Gastroesophageal sphincter (tissue), 3 donors: ENCODE results near the gene CACNA1A.

Source experiments
- POLR2A ChIP-seq, 2 donors: fragments of 450-650 bp; IDR thresholded peaks; one replicate each; pipeline ENCODE4 v1.6.1; 2017; ENCODE audit warnings: antibody characterized with exemption in 2 of 2, mild to moderate bottlenecking in 2 of 2, moderate library complexity in 1 of 2
- POLR2AphosphoS5 ChIP-seq: sonication (generic); formaldehyde crosslinking; IDR thresholded peaks from one replicate; pipeline ENCODE4 v1.6.1; 2017; ENCODE audit warnings: antibody characterized with exemption
- TF ChIP-seq, protein P1 (sequence below), 4 experiments: fragments of 200-600 bp in 2 of 4; fragments of 450-650 bp in 2 of 4; sonication (generic) in 1 of 4; IDR thresholded peaks; one replicate each; pipeline ENCODE4 v1.5.1; 2017 to 2019; ENCODE audit warnings: antibody characterized with exemption in 4 of 4, mild to moderate bottlenecking in 2 of 4, moderate library complexity in 2 of 4

DNA sequence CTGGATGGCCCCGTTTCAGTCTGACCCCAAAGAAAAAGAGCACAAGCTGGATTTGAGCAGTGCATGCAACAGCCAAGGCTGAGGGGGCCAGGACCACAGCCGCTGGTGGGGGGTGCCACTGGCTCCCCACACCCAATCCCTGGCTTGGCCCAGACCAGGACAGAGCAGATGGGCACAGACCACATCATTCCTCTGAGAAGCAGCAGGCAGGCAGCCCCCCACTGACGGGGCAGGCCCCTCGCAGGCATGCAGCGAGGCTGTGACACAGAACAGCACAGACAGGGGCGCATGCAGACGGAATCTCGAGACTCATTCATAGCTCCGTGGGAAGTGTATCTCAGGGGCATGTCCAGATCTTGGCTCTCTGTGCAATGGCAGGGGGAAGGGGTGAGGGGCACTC lies 281.2 kb downstream of the CACNA1A start:
- no peak for TF ChIP-seq POLR2AphosphoS5
- TF ChIP-seq, protein P1, sequence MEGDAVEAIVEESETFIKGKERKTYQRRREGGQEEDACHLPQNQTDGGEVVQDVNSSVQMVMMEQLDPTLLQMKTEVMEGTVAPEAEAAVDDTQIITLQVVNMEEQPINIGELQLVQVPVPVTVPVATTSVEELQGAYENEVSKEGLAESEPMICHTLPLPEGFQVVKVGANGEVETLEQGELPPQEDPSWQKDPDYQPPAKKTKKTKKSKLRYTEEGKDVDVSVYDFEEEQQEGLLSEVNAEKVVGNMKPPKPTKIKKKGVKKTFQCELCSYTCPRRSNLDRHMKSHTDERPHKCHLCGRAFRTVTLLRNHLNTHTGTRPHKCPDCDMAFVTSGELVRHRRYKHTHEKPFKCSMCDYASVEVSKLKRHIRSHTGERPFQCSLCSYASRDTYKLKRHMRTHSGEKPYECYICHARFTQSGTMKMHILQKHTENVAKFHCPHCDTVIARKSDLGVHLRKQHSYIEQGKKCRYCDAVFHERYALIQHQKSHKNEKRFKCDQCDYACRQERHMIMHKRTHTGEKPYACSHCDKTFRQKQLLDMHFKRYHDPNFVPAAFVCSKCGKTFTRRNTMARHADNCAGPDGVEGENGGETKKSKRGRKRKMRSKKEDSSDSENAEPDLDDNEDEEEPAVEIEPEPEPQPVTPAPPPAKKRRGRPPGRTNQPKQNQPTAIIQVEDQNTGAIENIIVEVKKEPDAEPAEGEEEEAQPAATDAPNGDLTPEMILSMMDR (IDR thresholded peaks at IDR 0.05) = no peak
- TF ChIP-seq POLR2A (IDR thresholded peaks at IDR 0.05) = no peak
